ENCODE measurements around the gene RECQL5. TPM values are rescaled to one million over a fixed set of nuclear protein-coding genes. Genes with fewer than 3 reads are reported as not detected.

Gene RECQL5
- total RNA-seq, 1 experiment from 2014 or later = 17.7 TPM

- peak; percentile 88 for DNase-seq (ENCODE audit: low read depth)
Measured at GRCh38 chr17:75633486-75634375, 33.2 kb downstream of the RECQL5 start.

- peak; percentile 75 for DNase-seq (ENCODE audit: low read depth)
Measured at GRCh38 chr17:75632863-75633485, 34.0 kb downstream of the RECQL5 start, which contains the start of gene SMIM5. SMIM5 (plus strand) TSS chr17:75633434; CDS start chr17:75640202, 6,768 bp downstream.

- no peak for DNase-seq (ENCODE audit: low read depth)
Measured at GRCh38 chr17:75632428-75632827, 34.5 kb downstream of the RECQL5 start.

DNA sequence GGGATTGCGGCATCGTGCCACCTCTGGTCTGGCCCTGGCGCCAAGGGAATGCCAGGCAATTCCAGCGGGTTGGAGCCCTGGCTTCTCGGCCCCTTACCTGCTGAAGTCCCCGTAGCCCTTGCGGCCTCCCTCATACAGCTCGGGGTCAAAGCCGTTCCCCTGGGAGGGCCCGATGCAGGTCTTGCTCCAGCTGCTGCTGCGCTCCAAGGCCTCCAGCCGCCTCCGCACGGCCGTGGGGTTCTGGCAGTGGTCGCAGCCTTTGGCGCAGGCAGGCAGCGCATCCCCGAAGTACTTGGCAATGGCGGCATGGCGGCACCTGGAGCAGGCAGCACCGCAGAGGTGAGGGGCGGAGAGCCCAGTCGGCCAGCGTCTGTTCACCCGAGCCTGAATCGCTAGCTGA, 35.6 kb downstream of the RECQL5 start:
- no peak for DNase-seq (ENCODE audit: low read depth)

DNA sequence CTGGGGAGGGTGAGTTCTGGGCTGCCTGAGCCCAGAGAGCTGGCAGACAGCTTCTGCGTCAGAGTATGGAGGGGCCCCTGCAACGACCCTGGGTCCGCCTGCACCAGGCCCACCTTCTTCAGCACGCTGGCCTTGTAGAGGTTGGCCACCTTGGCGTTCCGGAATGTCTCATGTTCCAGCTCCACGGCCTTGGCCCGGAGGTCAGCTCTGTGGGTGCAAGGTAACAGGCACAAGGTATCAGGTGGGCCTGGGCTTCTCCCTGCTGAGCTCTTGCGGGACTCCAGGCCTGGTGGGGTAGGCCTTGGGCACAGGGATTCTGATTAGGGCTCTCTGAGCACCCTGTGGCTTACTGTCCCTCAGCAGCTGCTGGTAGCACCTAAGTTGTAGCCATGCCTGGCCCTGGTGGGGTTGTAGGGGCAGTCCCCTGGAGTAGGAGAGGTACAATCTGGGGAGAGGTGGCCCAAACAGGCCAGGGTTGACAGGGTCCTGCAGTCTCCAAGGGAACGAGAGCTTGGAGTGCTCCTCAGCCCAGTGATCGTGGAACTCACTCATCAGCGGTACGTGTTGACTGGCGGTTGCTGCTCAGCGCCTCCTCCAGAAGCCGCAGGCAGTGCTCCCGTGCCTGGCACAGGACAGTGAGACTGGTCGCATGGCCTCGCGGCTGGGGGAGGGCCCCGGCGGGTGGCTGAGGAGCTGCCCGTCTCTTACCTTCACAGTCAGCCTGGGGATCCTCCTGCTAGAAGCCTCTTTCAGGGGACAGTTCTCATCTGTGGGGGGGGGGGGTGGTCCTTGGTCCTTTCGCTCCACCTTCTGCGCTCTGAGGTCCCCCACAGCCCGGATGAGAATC, 36.7 kb downstream of the RECQL5 start:
- no peak for DNase-seq (ENCODE audit: low read depth)

- no peak for DNase-seq (ENCODE audit: low read depth)
Measured at GRCh38 chr17:75629157-75629556, 37.8 kb downstream of the RECQL5 start.

DNA sequence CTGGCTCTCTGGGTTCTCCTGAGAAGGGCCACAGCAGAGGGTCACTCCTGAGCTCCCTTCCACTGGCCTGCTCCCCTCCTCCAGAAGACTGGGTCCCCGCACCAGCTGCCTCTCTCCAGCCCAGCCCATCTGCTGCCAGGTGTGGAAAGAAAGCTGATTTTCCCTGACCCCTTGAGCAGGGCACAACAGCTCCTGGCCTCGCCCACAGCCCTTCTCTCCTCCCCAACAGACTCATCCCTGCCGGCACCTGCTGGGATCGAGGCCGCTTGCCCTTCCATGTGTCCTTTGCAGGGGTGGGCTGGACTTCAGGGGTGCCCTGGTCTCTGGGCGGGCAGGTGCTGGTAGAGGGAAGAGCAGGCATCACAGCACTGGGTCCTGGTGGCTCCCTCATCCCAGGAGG, 38.5 kb downstream of the RECQL5 start:
- DNase-seq (ENCODE audit: low read depth) = no peak

DNA sequence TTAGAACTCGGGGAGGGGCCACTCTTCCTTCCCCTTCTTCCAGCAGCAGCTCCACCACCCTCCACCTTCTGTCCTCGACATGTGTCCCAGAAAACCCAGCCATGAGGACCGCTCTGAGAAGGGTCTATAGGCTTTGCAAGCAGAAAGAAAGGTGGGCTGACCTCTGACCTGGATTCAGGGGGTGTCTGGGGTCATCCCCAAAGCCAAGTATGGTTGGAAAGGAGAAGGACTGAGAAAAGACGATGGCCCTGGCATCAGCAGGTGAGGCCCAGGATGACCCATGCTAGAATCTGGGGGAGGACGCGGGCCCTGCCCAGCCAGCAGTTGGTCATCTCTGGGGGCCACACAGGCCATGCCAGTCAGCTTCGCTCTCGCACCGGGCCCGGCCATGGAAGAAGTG, 39.9 kb downstream of the RECQL5 start:
- no peak for DNase-seq (ENCODE audit: low read depth)

- DNase-seq (ENCODE audit: low read depth) = no peak
Measured at GRCh38 chr17:75626496-75627038, 40.4 kb downstream of the RECQL5 start.

GRCh38 chr17:75625813-75626486, 41.0 kb downstream of the RECQL5 start:
- DNase-seq (ENCODE audit: low read depth) = no peak

DNA sequence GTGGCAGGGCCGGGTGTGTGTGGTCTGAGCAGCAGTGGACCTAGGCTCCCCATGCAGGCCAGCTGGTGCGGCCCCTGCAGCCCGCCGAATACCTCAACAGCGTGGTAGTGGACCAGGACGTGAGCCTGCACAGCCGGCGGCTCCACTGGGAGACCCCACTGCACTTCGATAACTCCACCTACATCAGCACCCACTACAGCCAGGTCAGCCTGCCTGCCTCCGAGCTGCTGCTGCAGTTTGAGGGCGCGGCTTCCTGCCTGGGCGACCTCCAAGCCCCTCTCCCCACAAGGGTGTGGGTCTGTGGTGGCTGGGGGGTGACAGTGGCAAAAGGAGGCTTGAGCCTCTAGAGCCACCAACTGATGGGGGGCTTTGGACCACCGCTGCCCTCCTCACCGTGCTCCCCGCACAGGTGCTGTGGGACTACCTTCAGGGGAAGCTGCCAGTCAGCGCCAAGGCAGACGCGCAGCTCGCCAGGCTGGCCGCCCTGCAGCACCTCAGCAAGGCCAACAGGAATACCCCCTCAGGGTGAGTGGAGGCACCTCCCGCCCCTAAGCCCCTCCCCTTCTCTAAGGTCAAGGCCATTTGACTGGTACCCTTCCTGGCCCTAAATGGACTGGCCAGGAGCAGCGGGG, 42.1 kb downstream of the RECQL5 start:
- no peak for DNase-seq (ENCODE audit: low read depth)

- no peak for DNase-seq (ENCODE audit: low read depth)
Measured at GRCh38 chr17:75624021-75624420, 42.9 kb downstream of the RECQL5 start.

- DNase-seq (ENCODE audit: low read depth) = no peak
Measured at GRCh38 chr17:75623386-75623785, 43.6 kb downstream of the RECQL5 start.

GRCh38 chr17:75622771-75623273, 44.1 kb downstream of the RECQL5 start:
- no peak for DNase-seq (ENCODE audit: low read depth)

DNA sequence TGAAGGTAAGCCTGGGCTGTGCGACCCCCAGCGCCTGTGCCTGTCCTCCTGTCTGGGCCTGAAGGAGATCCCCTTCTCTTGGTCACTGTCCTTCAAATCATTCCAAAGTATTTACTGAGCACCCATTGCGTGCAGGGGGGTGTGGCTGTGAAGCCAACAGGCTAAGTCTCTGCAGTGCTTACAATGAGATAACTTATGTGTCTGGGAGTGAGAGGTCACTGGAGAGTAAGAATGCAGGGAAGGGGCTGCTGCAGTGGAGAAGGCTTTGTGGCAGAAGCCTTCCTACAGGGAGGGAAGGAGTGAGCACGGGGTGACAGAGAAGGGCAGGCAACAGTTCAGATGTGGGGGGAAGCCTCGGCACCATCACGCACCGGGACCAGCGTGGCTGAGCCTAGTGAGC, 44.9 kb downstream of the RECQL5 start:
- no peak for DNase-seq (ENCODE audit: low read depth)

DNA sequence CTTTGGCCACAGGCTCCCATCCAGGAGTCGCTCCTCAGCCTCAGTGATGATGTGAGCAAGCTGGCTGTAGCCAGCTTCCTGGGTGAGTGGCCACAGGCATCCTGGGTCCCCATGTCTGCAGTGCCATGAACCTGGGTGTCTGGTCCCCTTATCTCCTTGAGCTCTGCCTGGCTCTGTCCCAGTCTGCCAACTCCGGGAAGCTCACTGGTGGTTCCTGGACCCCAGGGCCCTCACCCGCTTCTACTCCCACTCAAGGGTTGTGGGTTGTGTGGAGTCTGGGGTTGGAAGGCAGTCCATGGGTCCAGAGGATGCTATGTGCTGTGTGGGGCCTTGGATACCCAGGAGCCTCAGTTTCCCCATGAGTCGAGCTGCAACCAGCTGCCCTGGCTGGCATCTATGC, 45.5 kb downstream of the RECQL5 start:
- DNase-seq (ENCODE audit: low read depth) = no peak

DNA sequence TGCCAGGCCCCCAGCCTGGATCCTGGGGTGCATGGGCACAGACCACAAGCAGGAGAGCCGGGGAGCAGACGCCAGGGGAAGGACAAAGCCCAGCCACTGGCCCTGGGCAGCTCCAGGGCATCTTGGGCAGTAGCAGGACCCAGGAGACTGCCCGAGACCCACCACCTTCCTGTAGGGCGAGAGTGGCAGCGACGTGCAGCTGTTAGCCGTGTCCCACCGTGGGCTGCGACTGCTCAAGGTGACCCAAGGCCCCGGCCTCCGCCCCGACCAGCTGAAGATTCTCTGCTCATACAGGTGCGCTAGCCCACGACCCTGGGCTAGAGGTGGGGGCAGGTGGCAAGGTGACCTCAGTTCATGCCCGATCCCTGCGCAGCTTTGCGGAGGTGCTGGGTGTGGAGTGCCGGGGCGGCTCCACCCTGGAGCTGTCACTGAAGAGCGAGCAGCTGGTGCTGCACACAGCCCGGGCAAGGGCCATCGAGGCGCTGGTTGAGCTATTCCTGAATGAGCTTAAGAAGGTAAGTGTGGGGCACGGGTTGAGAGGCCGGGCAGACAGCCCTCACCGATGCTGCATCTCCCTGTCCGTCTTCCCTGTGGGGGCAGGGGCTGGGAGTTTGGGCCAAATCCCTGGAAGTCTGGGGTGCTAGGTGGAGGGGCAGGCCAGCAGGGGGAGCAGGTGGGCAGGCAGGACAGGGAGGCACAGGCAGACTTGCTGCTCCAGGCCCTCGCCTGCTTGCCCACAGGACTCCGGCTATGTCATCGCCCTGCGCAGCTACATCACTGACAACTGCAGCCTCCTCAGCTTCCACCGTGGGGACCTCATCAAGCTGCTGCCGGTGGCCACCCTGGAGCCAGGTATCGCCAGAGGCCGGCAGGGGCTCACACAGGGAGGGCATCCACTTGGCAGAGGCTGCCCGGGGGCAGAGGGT, 47.2 kb downstream of the RECQL5 start:
- DNase-seq (ENCODE audit: low read depth) = peak; percentile 84

DNA sequence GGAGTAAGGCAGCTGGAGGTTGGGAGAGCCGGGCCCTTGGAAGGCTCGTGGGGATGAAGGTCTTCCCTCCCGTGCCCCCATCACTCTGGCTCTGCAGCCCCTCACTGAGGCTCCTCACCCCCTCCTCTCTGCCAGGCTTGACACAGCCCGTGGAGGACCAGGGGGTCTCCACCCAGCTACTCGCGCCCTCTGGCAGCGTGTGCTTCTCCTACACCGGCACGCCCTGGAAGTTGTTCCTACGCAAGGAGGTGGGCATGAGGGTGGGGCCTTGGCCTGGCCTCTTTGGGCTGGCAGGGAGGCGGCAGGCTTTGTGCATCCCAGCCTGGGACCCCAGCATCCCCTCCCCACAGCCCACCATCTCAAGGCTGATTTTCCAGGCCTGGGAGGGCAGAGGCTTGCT, 49.3 kb downstream of the RECQL5 start:
- no peak for DNase-seq (ENCODE audit: low read depth)

GRCh38 chr17:75617218-75617617, 49.7 kb downstream of the RECQL5 start:
- DNase-seq (ENCODE audit: low read depth) = no peak

Data from Daoy (cell line).